ENCODE results near the gene NHSL2.
A peak's percentile ranks its signal among the peaks of the same experiment; 100 is the strongest.

NHSL2 gene

GRCh38 chrX:72137846-72138495 is 227.3 kb downstream of the NHSL2 start:
- no peak overlapping the region for H3K27ac ChIP-seq (ENCODE audit: insufficient read depth in 1 of 2, low read depth in 1 of 2, low read length in 2 of 2, poor library complexity in 1 of 2, severe bottlenecking in 2 of 2)
- peaks cover 0 to 42% (median 0%) of the 10 kb centered on the region in 5 experiments for H3K27me3 ChIP-seq (replicated peaks in 2 of 5; ENCODE audit: control insufficient read depth in 4 of 5, insufficient read depth in 5 of 5, low read length in 4 of 5)
- no peaks in the 10 kb centered on the region for H3K9me3 ChIP-seq (ENCODE audit: control extremely low read depth in 1 of 5, control insufficient read depth in 4 of 5, insufficient read depth in 2 of 5, low read depth in 1 of 5, low read length in 4 of 5)
- peaks cover 0 to 5% (median 2%) of the 10 kb centered on the region in 4 experiments for H3K4me1 ChIP-seq (ENCODE audit: control extremely low read depth in 1 of 4, control insufficient read depth in 4 of 4, insufficient read depth in 4 of 4, low read length in 3 of 4)
- POLR2A ChIA-PET, result no interaction called here
- H3K4me3 ChIP-seq (ENCODE audit: control insufficient read depth in 1 of 7, extremely low read depth in 1 of 7, insufficient read depth in 4 of 7, low read depth in 2 of 7, low read length in 6 of 7), result no peak overlapping the region
- 90% methylated on average over 8 of the region's 9 CpGs for WGBS (ENCODE audit: insufficient coverage)
- CTCF ChIA-PET, result no interaction called here
- H3K36me3 ChIP-seq (ENCODE audit: control insufficient read depth in 4 of 4, insufficient read depth in 4 of 4, low read length in 3 of 4), result peaks cover 0 to 36% (median 23%) of the 10 kb centered on the region in 4 experiments
- DNase-seq, result no peak

GRCh38 chrX:72139538-72139937 is 228.9 kb downstream of the NHSL2 start:
- H3K4me1 ChIP-seq (ENCODE audit: control extremely low read depth in 1 of 4, control insufficient read depth in 4 of 4, insufficient read depth in 4 of 4, low read length in 3 of 4), result peaks cover 0 to 6% (median 2%) of the 10 kb centered on the region in 4 experiments
- H3K27me3 ChIP-seq (replicated peaks in 2 of 5; ENCODE audit: control insufficient read depth in 4 of 5, insufficient read depth in 5 of 5, low read length in 4 of 5), result peaks cover 0 to 36% (median 0%) of the 10 kb centered on the region in 5 experiments
- peaks cover 0 to 33% (median 16%) of the 10 kb centered on the region in 4 experiments for H3K36me3 ChIP-seq (ENCODE audit: control insufficient read depth in 4 of 4, insufficient read depth in 4 of 4, low read length in 3 of 4)
- H3K9me3 ChIP-seq (ENCODE audit: control extremely low read depth in 1 of 5, control insufficient read depth in 4 of 5, insufficient read depth in 2 of 5, low read depth in 1 of 5, low read length in 4 of 5), result no peaks in the 10 kb centered on the region
- H3K4me3 ChIP-seq (ENCODE audit: control insufficient read depth in 1 of 7, extremely low read depth in 1 of 7, insufficient read depth in 4 of 7, low read depth in 2 of 7, low read length in 6 of 7), result no peak overlapping the region
- no peak overlapping the region for H3K27ac ChIP-seq (ENCODE audit: insufficient read depth in 1 of 2, low read depth in 1 of 2, low read length in 2 of 2, poor library complexity in 1 of 2, severe bottlenecking in 2 of 2)
- DNase-seq, result no peak
- ChIA-PET POLR2A (no interaction called here), CTCF (no interaction called here)
- 94% methylated on average over 8 of the region's 8 CpGs for WGBS (ENCODE audit: insufficient coverage)

- peaks cover 0 to 32% (median 0%) of the 10 kb centered on the region in 5 experiments for H3K27me3 ChIP-seq (replicated peaks in 2 of 5; ENCODE audit: control insufficient read depth in 4 of 5, insufficient read depth in 5 of 5, low read length in 4 of 5)
- ChIA-PET POLR2A (interaction anchor here (0.7 kb wide), 1 partner anchor 10 kb away, joined by 4 read pairs; the partner anchor contains the start of gene RTL5), CTCF (interaction anchor here (0.6 to 1.4 kb wide), 2 partner anchors 9 to 14 kb away, joined by 3 to 5 read pairs; no protein-coding TSS in a partner anchor)
- no peak overlapping the region for H3K4me3 ChIP-seq (ENCODE audit: control insufficient read depth in 1 of 7, extremely low read depth in 1 of 7, insufficient read depth in 4 of 7, low read depth in 2 of 7, low read length in 6 of 7)
- peaks cover 0 to 33% (median 15%) of the 10 kb centered on the region in 4 experiments for H3K36me3 ChIP-seq (ENCODE audit: control insufficient read depth in 4 of 4, insufficient read depth in 4 of 4, low read length in 3 of 4)
- no peaks in the 10 kb centered on the region for H3K9me3 ChIP-seq (ENCODE audit: control extremely low read depth in 1 of 5, control insufficient read depth in 4 of 5, insufficient read depth in 2 of 5, low read depth in 1 of 5, low read length in 4 of 5)
- DNase-seq, result no peak
- H3K27ac ChIP-seq (ENCODE audit: insufficient read depth in 1 of 2, low read depth in 1 of 2, low read length in 2 of 2, poor library complexity in 1 of 2, severe bottlenecking in 2 of 2), result no peak overlapping the region
- 74% methylated on average over 4 of the region's 4 CpGs for WGBS (ENCODE audit: insufficient coverage)
- peaks cover 0 to 6% (median 2%) of the 10 kb centered on the region in 4 experiments for H3K4me1 ChIP-seq (ENCODE audit: control extremely low read depth in 1 of 4, control insufficient read depth in 4 of 4, insufficient read depth in 4 of 4, low read length in 3 of 4)
Observed at GRCh38 chrX:72141372-72142004, 230.8 kb downstream of the NHSL2 start.

GRCh38 chrX:72142094-72142793 is 231.6 kb downstream of the NHSL2 start:
- H3K27me3 ChIP-seq (replicated peaks in 2 of 5; ENCODE audit: control insufficient read depth in 4 of 5, insufficient read depth in 5 of 5, low read length in 4 of 5), result peaks cover 0 to 37% (median 0%) of the 10 kb centered on the region in 5 experiments
- POLR2A ChIA-PET, result interaction anchor here (0.7 kb wide), 1 partner anchor 10 kb away, joined by 4 read pairs; the partner anchor contains the start of gene RTL5
- WGBS (ENCODE audit: insufficient coverage), result 20% methylated on average over 1 of the region's 8 CpGs
- H3K36me3 ChIP-seq (ENCODE audit: control insufficient read depth in 4 of 4, insufficient read depth in 4 of 4, low read length in 3 of 4), result peaks cover 0 to 29% (median 15%) of the 10 kb centered on the region in 4 experiments
- H3K4me3 ChIP-seq (ENCODE audit: control insufficient read depth in 1 of 7, extremely low read depth in 1 of 7, insufficient read depth in 4 of 7, low read depth in 2 of 7, low read length in 6 of 7), result no peak overlapping the region
- DNase-seq, result peak in 2 of 3 donors; percentile 36 to 47
- CTCF ChIA-PET, result interaction anchor here (0.6 to 1.4 kb wide), 2 partner anchors 10 to 15 kb away, joined by 3 to 5 read pairs; no protein-coding TSS in a partner anchor
- H3K4me1 ChIP-seq (ENCODE audit: control extremely low read depth in 1 of 4, control insufficient read depth in 4 of 4, insufficient read depth in 4 of 4, low read length in 3 of 4), result peaks cover 0 to 6% (median 2%) of the 10 kb centered on the region in 4 experiments
- H3K27ac ChIP-seq (ENCODE audit: insufficient read depth in 1 of 2, low read depth in 1 of 2, low read length in 2 of 2, poor library complexity in 1 of 2, severe bottlenecking in 2 of 2), result no peak overlapping the region
- H3K9me3 ChIP-seq (ENCODE audit: control extremely low read depth in 1 of 5, control insufficient read depth in 4 of 5, insufficient read depth in 2 of 5, low read depth in 1 of 5, low read length in 4 of 5), result no peaks in the 10 kb centered on the region

- no peak overlapping the region for H3K27ac ChIP-seq (ENCODE audit: insufficient read depth in 1 of 2, low read depth in 1 of 2, low read length in 2 of 2, poor library complexity in 1 of 2, severe bottlenecking in 2 of 2)
- peak in 1 of 3 donors; percentile 15 for DNase-seq
- ChIA-PET CTCF (no interaction called here), POLR2A (no interaction called here)
- peaks cover 0 to 6% (median 2%) of the 10 kb centered on the region in 4 experiments for H3K4me1 ChIP-seq (ENCODE audit: control extremely low read depth in 1 of 4, control insufficient read depth in 4 of 4, insufficient read depth in 4 of 4, low read length in 3 of 4)
- no peak overlapping the region for H3K4me3 ChIP-seq (ENCODE audit: control insufficient read depth in 1 of 7, extremely low read depth in 1 of 7, insufficient read depth in 4 of 7, low read depth in 2 of 7, low read length in 6 of 7)
- H3K27me3 ChIP-seq (replicated peaks in 2 of 5; ENCODE audit: control insufficient read depth in 4 of 5, insufficient read depth in 5 of 5, low read length in 4 of 5), result peaks cover 0 to 41% (median 0%) of the 10 kb centered on the region in 5 experiments
- 73% methylated on average over 8 of the region's 11 CpGs for WGBS (ENCODE audit: insufficient coverage)
- peaks cover 0 to 28% (median 15%) of the 10 kb centered on the region in 4 experiments for H3K36me3 ChIP-seq (ENCODE audit: control insufficient read depth in 4 of 4, insufficient read depth in 4 of 4, low read length in 3 of 4)
- no peaks in the 10 kb centered on the region for H3K9me3 ChIP-seq (ENCODE audit: control extremely low read depth in 1 of 5, control insufficient read depth in 4 of 5, insufficient read depth in 2 of 5, low read depth in 1 of 5, low read length in 4 of 5)
Observed at GRCh38 chrX:72142794-72143608, 232.4 kb downstream of the NHSL2 start.

- ChIA-PET CTCF (no interaction called here), POLR2A (no interaction called here)
- H3K4me3 ChIP-seq (ENCODE audit: control insufficient read depth in 1 of 7, extremely low read depth in 1 of 7, insufficient read depth in 4 of 7, low read depth in 2 of 7, low read length in 6 of 7), result no peak overlapping the region
- 75% methylated on average over 2 of the region's 2 CpGs for WGBS (ENCODE audit: insufficient coverage)
- H3K27ac ChIP-seq (ENCODE audit: insufficient read depth in 1 of 2, low read depth in 1 of 2, low read length in 2 of 2, poor library complexity in 1 of 2, severe bottlenecking in 2 of 2), result no peak overlapping the region
- H3K36me3 ChIP-seq (ENCODE audit: control insufficient read depth in 4 of 4, insufficient read depth in 4 of 4, low read length in 3 of 4), result peaks cover 0 to 23% (median 12%) of the 10 kb centered on the region in 4 experiments
- no peak for DNase-seq
- H3K27me3 ChIP-seq (replicated peaks in 2 of 5; ENCODE audit: control insufficient read depth in 4 of 5, insufficient read depth in 5 of 5, low read length in 4 of 5), result peaks cover 0 to 42% (median 0%) of the 10 kb centered on the region in 5 experiments
- H3K9me3 ChIP-seq (ENCODE audit: control extremely low read depth in 1 of 5, control insufficient read depth in 4 of 5, insufficient read depth in 2 of 5, low read depth in 1 of 5, low read length in 4 of 5), result no peaks in the 10 kb centered on the region
- peaks cover 0 to 6% (median 2%) of the 10 kb centered on the region in 4 experiments for H3K4me1 ChIP-seq (ENCODE audit: control extremely low read depth in 1 of 4, control insufficient read depth in 4 of 4, insufficient read depth in 4 of 4, low read length in 3 of 4)
Observed at GRCh38 chrX:72143609-72143907, 232.9 kb downstream of the NHSL2 start.
